Measurements from ENCODE around the gene CDK14.

GRCh38 chr7:90951986-90952954, 356.1 kb downstream of the CDK14 start:
- TF ChIP-seq CTCF (IDR thresholded peaks at IDR 0.05) (no peak), POLR2A (IDR thresholded peaks at IDR 0.05) (no peak), EP300 (IDR thresholded peaks at IDR 0.05) (no peak), POLR2AphosphoS5 (IDR thresholded peaks at IDR 0.05) (no peak)
